Measurements from ENCODE around the gene RC3H1. TPM values are rescaled to one million over a fixed set of nuclear protein-coding genes. Genes with fewer than 3 reads are reported as not detected.

Gene RC3H1
- total RNA-seq, 1 donor from 2014 or later, result 9.5 TPM

DNA sequence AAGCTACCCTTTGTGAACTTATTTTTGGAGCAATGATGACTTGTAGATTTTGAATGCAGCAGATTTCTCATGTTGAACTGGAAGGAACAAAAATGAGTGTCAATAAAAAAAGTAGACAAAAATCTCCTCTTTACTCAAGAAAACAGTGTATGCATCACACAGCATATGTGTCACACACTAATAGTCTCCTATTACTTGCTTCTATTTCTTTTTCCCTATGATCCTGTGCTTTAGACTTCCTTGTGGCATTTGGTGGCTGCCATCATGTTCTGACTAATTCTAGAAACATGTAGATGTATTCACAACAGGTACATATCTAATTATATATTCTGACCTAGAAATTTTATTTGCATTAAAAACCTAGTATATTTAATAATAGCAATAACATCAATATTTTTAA is 14.3 kb downstream of the RC3H1 start:
- no peak for DNase-seq (ENCODE audit: low read depth)
- H3K4me3 ChIP-seq (ENCODE audit: low read depth, low read length), result no peak overlapping the region
- TF ChIP-seq, protein P1, sequence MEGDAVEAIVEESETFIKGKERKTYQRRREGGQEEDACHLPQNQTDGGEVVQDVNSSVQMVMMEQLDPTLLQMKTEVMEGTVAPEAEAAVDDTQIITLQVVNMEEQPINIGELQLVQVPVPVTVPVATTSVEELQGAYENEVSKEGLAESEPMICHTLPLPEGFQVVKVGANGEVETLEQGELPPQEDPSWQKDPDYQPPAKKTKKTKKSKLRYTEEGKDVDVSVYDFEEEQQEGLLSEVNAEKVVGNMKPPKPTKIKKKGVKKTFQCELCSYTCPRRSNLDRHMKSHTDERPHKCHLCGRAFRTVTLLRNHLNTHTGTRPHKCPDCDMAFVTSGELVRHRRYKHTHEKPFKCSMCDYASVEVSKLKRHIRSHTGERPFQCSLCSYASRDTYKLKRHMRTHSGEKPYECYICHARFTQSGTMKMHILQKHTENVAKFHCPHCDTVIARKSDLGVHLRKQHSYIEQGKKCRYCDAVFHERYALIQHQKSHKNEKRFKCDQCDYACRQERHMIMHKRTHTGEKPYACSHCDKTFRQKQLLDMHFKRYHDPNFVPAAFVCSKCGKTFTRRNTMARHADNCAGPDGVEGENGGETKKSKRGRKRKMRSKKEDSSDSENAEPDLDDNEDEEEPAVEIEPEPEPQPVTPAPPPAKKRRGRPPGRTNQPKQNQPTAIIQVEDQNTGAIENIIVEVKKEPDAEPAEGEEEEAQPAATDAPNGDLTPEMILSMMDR (conservative IDR thresholded peaks at IDR 0.05; ENCODE audit: low read depth, low read length), result no peak

DNA sequence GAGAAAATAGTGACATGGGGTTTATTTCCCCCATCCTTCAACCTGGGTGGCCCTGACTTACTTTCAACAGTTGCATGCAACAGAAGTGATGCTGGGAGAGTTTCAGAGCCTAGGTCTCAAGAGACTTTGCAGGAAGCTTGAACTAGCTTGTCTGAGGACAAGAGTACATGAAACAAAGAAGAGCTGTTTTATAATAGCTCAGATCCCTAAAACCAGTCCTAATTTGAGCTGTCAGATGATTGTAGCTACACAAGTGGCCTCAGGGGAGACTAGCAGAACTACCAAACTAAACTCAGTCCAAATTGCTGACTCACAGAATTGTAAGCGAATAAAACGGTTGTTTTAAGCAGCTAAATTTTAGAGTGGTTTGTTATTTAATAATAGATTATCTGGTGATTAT is 17.1 kb downstream of the RC3H1 start:
- no peak overlapping the region for H3K4me3 ChIP-seq (ENCODE audit: low read depth, low read length)
- no peak for DNase-seq (ENCODE audit: low read depth)
- TF ChIP-seq, protein P1 (conservative IDR thresholded peaks at IDR 0.05; ENCODE audit: low read depth, low read length), result no peak

DNA sequence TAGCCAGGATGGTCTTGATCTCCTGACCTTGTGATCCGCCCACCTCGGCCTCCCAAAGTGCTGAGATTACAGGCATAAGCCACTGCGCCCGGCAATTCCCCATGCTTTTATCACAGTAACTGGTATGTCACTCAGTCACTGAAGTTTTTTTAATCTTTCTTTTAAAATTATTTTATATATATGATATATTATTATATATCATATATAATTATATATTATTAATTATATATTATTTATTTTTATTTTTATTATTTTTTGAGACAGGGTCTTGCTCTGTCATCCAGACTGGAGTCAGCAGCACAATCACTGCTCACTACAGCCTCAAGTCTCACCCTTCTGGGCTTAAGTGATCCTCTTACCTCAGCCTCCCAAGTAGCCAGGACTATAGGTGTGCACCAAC is 18.3 kb downstream of the RC3H1 start:
- no peak overlapping the region for H3K4me3 ChIP-seq (ENCODE audit: low read depth, low read length)
- DNase-seq (ENCODE audit: low read depth), result no peak
- TF ChIP-seq, protein P1 (conservative IDR thresholded peaks at IDR 0.05; ENCODE audit: low read depth, low read length), result no peak

DNA sequence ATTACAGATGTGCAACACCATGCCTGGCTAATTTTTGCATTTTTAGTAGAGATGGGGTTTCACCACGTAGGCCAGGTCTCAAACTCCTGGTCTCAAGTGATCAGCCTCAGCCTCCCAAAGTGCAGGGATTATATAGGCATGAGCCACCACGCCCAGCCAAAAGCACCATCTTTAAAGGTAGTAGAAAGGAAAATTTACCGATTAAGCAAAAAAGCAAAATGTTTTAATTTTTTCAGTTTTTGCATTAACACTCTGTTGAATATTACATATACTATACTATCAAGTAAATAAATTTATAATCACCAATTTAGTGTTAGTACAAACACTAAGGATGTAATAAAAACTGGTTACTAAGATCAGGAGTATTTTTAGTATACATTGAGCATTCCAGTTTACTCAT is 20.6 kb downstream of the RC3H1 start:
- DNase-seq (ENCODE audit: low read depth), result no peak
- TF ChIP-seq, protein P1 (conservative IDR thresholded peaks at IDR 0.05; ENCODE audit: low read depth, low read length), result no peak

DNA sequence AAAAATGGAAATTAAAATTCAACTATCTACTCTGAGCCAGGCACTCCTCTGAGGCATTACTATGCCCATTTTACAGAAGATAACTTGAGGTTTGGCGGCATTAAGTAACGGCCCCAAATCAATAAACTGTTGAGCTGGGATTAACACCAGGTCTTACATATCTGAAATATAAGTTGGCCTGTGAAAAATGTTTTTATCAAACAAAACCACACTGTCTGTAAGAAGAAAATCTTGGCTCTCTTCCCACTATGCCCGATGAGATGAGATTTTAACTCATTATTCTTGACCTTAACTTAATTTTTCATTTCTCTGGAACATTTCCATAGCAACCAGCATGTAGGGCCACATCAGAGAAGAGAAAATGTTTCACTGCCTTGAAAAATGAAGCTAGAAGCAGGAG is 21.8 kb downstream of the RC3H1 start:
- TF ChIP-seq, protein P1 (conservative IDR thresholded peaks at IDR 0.05; ENCODE audit: low read depth, low read length), result no peak
- DNase-seq (ENCODE audit: low read depth), result no peak
- H3K4me3 ChIP-seq (ENCODE audit: low read depth, low read length), result no peak overlapping the region

More for the DNA sequence above, 20.6 kb downstream of the RC3H1 start:
- H3K4me3 ChIP-seq (ENCODE audit: low read depth, low read length), result no peak overlapping the region

DNA sequence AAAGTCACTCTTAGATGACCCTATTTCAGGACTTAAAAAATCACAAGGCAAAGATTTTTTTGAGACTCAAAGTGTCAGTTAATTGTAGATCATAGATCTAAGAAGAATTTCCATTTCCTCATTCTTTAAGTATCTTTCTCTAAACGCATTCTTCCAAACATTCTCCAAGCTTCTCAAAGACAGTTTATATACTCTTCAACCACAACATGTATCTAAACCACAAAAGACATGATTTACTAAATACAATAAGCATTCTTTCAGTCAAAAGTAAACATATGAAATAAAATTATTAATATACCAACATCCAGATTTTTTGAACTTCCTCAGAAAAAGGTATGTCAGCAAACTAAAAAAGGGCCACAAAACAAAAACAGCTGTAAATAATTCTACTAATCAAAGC is 24.4 kb downstream of the RC3H1 start:
- TF ChIP-seq, protein P1 (conservative IDR thresholded peaks at IDR 0.05; ENCODE audit: low read depth, low read length), result no peak
- H3K4me3 ChIP-seq (ENCODE audit: low read depth, low read length), result no peak overlapping the region
- DNase-seq (ENCODE audit: low read depth), result no peak

DNA sequence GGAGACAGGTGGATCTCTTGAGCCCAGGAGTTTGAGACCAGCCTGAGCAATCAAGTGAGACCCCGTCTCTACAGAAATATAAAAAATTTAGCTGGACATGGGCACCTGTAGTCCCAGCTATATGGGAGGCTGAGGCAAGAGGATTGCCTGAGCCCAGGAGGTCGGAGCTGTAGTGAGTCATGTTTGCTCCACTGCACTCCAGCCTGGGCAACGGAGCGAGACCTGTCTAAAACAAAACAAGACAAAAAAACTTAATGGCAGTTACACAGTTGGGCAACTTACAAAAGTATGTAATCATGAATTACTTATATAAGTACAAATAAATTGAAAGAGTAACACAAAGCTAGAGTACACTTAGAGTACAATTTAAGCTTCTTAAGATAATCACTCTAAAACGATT is 25.2 kb downstream of the RC3H1 start:
- no peak overlapping the region for H3K4me3 ChIP-seq (ENCODE audit: low read depth, low read length)
- DNase-seq (ENCODE audit: low read depth), result peak; percentile 33
- TF ChIP-seq, protein P1 (conservative IDR thresholded peaks at IDR 0.05; ENCODE audit: low read depth, low read length), result no peak

Measured in epithelial cell of proximal tubule (primary cell).